Omental fat pad (tissue), 4 donors: ENCODE data around the gene MGST2. TPM values are rescaled to one million over a fixed set of nuclear protein-coding genes. Genes with fewer than 3 reads are reported as not detected.

Experiments
- ATAC-seq: fragments of 150-250 bp; one replicate; pipeline ENCODE4 v1.9.1; 2016; ENCODE audit warnings: mild to moderate bottlenecking, moderate library complexity; ENCODE audit not compliant: low FRiP score
- DNase-seq: peaks from one replicate; pipeline ENCODE4 v3.0.0-alpha.2; 2019; ENCODE audit warnings: low spot score
- CTCF ChIP-seq, 3 donors: fragments of 450-650 bp; IDR thresholded peaks; one replicate each; pipeline ENCODE4 v1.5.1; 2016 to 2017; ENCODE audit warnings: antibody characterized with exemption in 3 of 3, mild to moderate bottlenecking in 3 of 3, moderate library complexity in 2 of 3
- total RNA-seq, 4 donors: library from RNA; depleted of rRNA; stranded (reverse); fragments of >200 nt; gene quantifications; one replicate each; pipeline ENCODE4 v1.1.0, GENCODE V29; 2016

The MGST2 gene
- total RNA-seq, 4 donors from 2014 or later = 24.6 to 83.1 (median 45.4) TPM

DNA sequence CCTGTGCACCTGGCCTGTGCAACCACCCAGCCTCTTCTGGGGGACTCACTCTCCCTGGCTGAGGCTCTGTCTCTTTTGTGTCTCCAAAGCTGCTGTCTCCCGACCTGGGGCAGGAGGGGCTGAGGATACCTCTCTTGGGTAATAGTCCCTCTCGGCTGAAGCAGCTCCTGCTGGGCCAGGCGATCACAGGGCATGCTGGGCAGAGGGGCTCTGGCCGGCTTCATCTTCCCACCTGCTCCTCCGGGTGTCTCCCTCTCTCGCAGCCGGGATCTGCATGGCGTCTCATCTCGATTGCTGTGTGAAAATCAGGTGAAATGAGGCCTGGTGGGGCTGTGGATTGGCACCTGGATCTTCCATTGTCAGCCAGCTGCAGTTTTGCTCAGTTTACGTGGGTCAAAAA lies 53.2 kb downstream of the MGST2 start:
- ATAC-seq (no peak), DNase-seq (no peak)
- TF ChIP-seq CTCF (IDR thresholded peaks at IDR 0.05) = no peak

GRCh38 chr4:139719381-139720101 lies 53.9 kb downstream of the MGST2 start:
- DNase-seq = no peak
- no peak for ATAC-seq
- TF ChIP-seq CTCF (IDR thresholded peaks at IDR 0.05) = no peak

GRCh38 chr4:139720806-139721205 lies 55.2 kb downstream of the MGST2 start:
- no peak for TF ChIP-seq CTCF (IDR thresholded peaks at IDR 0.05)
- DNase-seq (no peak), ATAC-seq (no peak)

- TF ChIP-seq CTCF (IDR thresholded peaks at IDR 0.05) = no peak
- DNase-seq = no peak
- no peak for ATAC-seq
Observed at GRCh38 chr4:139721789-139722188, 56.2 kb downstream of the MGST2 start.

DNA sequence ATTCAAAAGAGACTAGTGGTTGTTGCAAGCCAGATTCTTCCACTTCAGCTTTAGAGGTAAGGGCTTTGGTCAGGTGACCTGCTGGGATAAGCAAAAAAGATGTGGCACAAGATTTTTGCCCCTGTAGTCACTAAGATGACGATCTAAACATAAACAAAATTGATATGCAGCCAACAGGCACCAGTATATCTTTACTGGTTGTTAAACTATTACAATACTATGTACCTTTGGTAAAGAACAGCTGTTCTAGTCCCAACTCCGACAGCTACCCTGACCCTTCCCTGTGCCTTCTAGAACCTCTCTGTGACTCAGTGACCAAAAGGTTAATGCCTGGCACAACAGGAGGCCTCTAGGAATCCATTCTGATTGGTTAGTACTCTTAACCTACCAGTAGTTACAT lies 59.6 kb downstream of the MGST2 start:
- no peak for TF ChIP-seq CTCF (IDR thresholded peaks at IDR 0.05)
- DNase-seq (no peak), ATAC-seq (no peak)

DNA sequence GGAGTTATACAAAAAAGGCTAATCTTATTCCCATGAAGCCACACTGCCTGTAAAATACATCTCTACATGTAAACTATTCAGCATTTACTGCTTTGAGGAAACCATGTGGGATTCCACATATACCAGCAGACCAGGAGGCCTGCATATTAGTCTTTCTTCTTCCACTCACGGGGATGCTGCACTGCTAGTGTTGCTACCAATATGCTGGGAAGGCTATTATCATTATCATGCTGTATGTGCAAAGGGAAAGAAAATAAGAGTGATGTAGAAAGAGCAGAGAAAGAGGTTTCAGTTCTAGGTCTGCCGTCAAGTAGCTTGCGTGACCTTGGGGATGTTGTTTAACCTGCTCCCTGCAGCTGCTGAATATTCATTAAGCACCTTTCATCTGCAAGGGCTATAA lies 61.0 kb downstream of the MGST2 start:
- no peak for TF ChIP-seq CTCF (IDR thresholded peaks at IDR 0.05)
- ATAC-seq (no peak), DNase-seq (no peak)

DNA sequence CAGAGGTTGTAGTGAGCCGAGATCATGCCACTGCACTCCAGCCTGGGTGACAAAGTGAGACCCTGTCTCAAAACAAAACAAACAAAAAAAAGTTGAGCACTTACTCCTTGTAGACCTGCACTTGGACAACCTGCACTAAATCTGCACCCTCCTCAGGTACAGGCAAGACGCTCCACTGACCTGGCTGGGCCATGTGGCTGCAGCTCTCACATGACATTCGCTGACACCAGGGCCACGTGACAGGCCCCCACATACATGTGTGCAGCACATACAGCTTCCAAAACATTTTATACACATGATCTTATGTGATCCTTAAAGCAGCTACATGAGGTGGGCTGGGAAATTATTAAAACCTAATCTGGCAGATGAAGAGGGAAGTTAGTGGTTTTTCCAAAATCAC lies 62.5 kb downstream of the MGST2 start:
- ATAC-seq (no peak), DNase-seq (no peak)
- TF ChIP-seq CTCF (IDR thresholded peaks at IDR 0.05) = no peak
